ENCODE measurements around the gene GRAMD1B. TPM values are rescaled to one million over a fixed set of nuclear protein-coding genes. Genes with fewer than 3 reads are reported as not detected.
A peak's percentile ranks its signal among the peaks of the same experiment; 100 is the strongest.

Gene GRAMD1B
- total RNA-seq, 1 donor from 2014 or later, result 31.8 TPM

- intact Hi-C loops (cut with micrococcal nuclease), result no loop called here
- no peaks in the 10 kb centered on the region for H3K36me3 ChIP-seq
- no peak for DNase-seq
- H3K27ac ChIP-seq (replicated peaks), result peak overlapping the region; percentile 50
- TF ChIP-seq CTCF (IDR thresholded peaks at IDR 0.05; ENCODE audit: borderline replicate concordance), result no peak
- H3K9me3 ChIP-seq (replicated peaks), result no peaks in the 10 kb centered on the region
- peaks cover 54% of the 10 kb centered on the region for H3K4me1 ChIP-seq
- H3K27me3 ChIP-seq (ENCODE audit: low read depth), result no peaks in the 10 kb centered on the region
- no peak overlapping the region for H3K4me3 ChIP-seq
Observed at GRCh38 chr11:123532131-123532530, 102.1 kb downstream of the GRAMD1B start.

- H3K36me3 ChIP-seq, result no peaks in the 10 kb centered on the region
- no peak for TF ChIP-seq CTCF (IDR thresholded peaks at IDR 0.05; ENCODE audit: borderline replicate concordance)
- intact Hi-C loops (cut with micrococcal nuclease), result no loop called here
- no peak overlapping the region for H3K4me3 ChIP-seq
- H3K27me3 ChIP-seq (ENCODE audit: low read depth), result no peaks in the 10 kb centered on the region
- H3K9me3 ChIP-seq (replicated peaks), result no peaks in the 10 kb centered on the region
- DNase-seq, result no peak
- no peak overlapping the region for H3K27ac ChIP-seq (replicated peaks)
- peaks cover 56% of the 10 kb centered on the region for H3K4me1 ChIP-seq
Observed at GRCh38 chr11:123535401-123535800, 105.3 kb downstream of the GRAMD1B start.

GRCh38 chr11:123536690-123537437, 106.8 kb downstream of the GRAMD1B start:
- DNase-seq, result no peak
- no peaks in the 10 kb centered on the region for H3K9me3 ChIP-seq (replicated peaks)
- TF ChIP-seq CTCF (IDR thresholded peaks at IDR 0.05; ENCODE audit: borderline replicate concordance), result no peak
- H3K27ac ChIP-seq (replicated peaks), result peak overlapping the region; percentile 71
- H3K4me3 ChIP-seq, result no peak overlapping the region
- no peaks in the 10 kb centered on the region for H3K27me3 ChIP-seq (ENCODE audit: low read depth)
- intact Hi-C loops (cut with micrococcal nuclease), result no loop called here
- H3K36me3 ChIP-seq, result no peaks in the 10 kb centered on the region
- H3K4me1 ChIP-seq, result peaks cover 48% of the 10 kb centered on the region

- DNase-seq, result no peak
- Histone ChIP-seq H3K4me1 (peaks cover 39% of the 10 kb centered on the region), H3K27me3 (ENCODE audit: low read depth) (no peaks in the 10 kb centered on the region), H3K4me3 (no peak overlapping the region), H3K36me3 (no peaks in the 10 kb centered on the region), H3K9me3 (replicated peaks) (no peaks in the 10 kb centered on the region), H3K27ac (replicated peaks) (peak overlapping the region; percentile 71)
- intact Hi-C loops (cut with micrococcal nuclease), result no loop called here
- no peak for TF ChIP-seq CTCF (IDR thresholded peaks at IDR 0.05; ENCODE audit: borderline replicate concordance)
Observed at GRCh38 chr11:123537726-123538125, 107.7 kb downstream of the GRAMD1B start.

GRCh38 chr11:123543797-123544196, 113.7 kb downstream of the GRAMD1B start:
- peaks cover 27% of the 10 kb centered on the region for H3K4me1 ChIP-seq
- no peak for DNase-seq

More at GRCh38 chr11:123543797-123544196, 113.7 kb downstream of the GRAMD1B start:
- Histone ChIP-seq H3K27ac (replicated peaks) (peak overlapping the region; percentile 70), H3K9me3 (replicated peaks) (no peaks in the 10 kb centered on the region), H3K36me3 (no peaks in the 10 kb centered on the region), H3K4me3 (no peak overlapping the region), H3K27me3 (ENCODE audit: low read depth) (no peaks in the 10 kb centered on the region)
- intact Hi-C loops (cut with micrococcal nuclease), result no loop called here
- TF ChIP-seq CTCF (IDR thresholded peaks at IDR 0.05; ENCODE audit: borderline replicate concordance), result no peak

Data from left ventricle myocardium inferior (tissue), 1 donor.